CD14-positive monocyte (primary cell): ENCODE results near the gene TCP11L1. TPM values are rescaled to one million over a fixed set of nuclear protein-coding genes. Genes with fewer than 3 reads are reported as not detected.

Experiments used
- DNase-seq, 3 donors: peaks; one replicate each; pipeline ENCODE4 v3.0.0-alpha.2; 2011 to 2022
- H2AFZ ChIP-seq: 2 replicates; pipeline ENCODE4 v1.6.0; 2012; ENCODE audit warnings: mild to moderate bottlenecking, low read depth, low read length, inconsistent platforms; ENCODE audit not compliant: insufficient read depth, poor library complexity, severe bottlenecking
- H3K27ac ChIP-seq, 2 donors: 1 replicate in 1 of 2; 2 replicates in 1 of 2; pipeline ENCODE4 v1.5.1; 2012 to 2013; ENCODE audit warnings: low read length in 2 of 2, control low read depth in 1 of 2, inconsistent platforms in 1 of 2, low read depth in 1 of 2, mild to moderate bottlenecking in 1 of 2
- H3K27me3 ChIP-seq, 2 donors: one replicate each; pipeline versions ENCODE4 v1.6.0 to v1.6.1; 2011 to 2013; ENCODE audit warnings: low read length in 2 of 2; ENCODE audit not compliant: control insufficient read depth in 2 of 2, insufficient read depth in 2 of 2
- H3K36me3 ChIP-seq, 2 donors: replicated peaks in 1 of 2; 1 replicate in 1 of 2; 2 replicates in 1 of 2; pipeline versions ENCODE4 v1.5.1 to v1.6.1; 2012 to 2013; ENCODE audit warnings: low read length in 2 of 2, control low read depth in 1 of 2, inconsistent platforms in 1 of 2, mild to moderate bottlenecking in 1 of 2; ENCODE audit not compliant: insufficient read depth in 2 of 2, control insufficient read depth in 1 of 2
- H3K4me1 ChIP-seq, 2 donors: 1 replicate in 1 of 2; 2 replicates in 1 of 2; pipeline versions ENCODE4 v1.5.1 to v1.6.1; 2012 to 2013; ENCODE audit warnings: low read length in 2 of 2, control low read depth in 1 of 2, inconsistent platforms in 1 of 2, mild to moderate bottlenecking in 1 of 2, moderate library complexity in 1 of 2; ENCODE audit not compliant: insufficient read depth in 2 of 2, control insufficient read depth in 1 of 2
- H3K4me2 ChIP-seq: replicated peaks from 2 replicates; pipeline ENCODE3; 2012; ENCODE audit warnings: low read length, moderate library complexity, mild to moderate bottlenecking; ENCODE audit not compliant: poor library complexity, severe bottlenecking; ENCODE audit errors: extremely low read depth
- H3K4me3 ChIP-seq, 3 experiments: fragments of 200-600 bp in 1 of 3; sonication (generic) in 1 of 3; replicated peaks in 1 of 3; 1 replicate in 2 of 3; 2 replicates in 1 of 3; pipeline ENCODE4 v1.5.1; 2011 to 2013; ENCODE audit warnings: low read length in 3 of 3, mild to moderate bottlenecking in 3 of 3, control low read depth in 2 of 3, low read depth in 2 of 3, inconsistent platforms in 1 of 3, moderate library complexity in 1 of 3
- H3K79me2 ChIP-seq: 2 replicates; pipeline ENCODE4 v1.6.0; 2012; ENCODE audit warnings: mild to moderate bottlenecking, control low read depth, inconsistent platforms, low read length, moderate library complexity; ENCODE audit not compliant: insufficient read depth
- H3K9ac ChIP-seq: 2 replicates; pipeline ENCODE4 v1.6.0; 2017; ENCODE audit warnings: low read length, mild to moderate bottlenecking; ENCODE audit not compliant: insufficient read depth, poor library complexity, severe bottlenecking
- H3K9me3 ChIP-seq, 2 donors: replicated peaks in 1 of 2; 1 replicate in 1 of 2; 2 replicates in 1 of 2; pipeline versions ENCODE4 v1.5.1 to v1.6.1; 2012 to 2013; ENCODE audit warnings: low read length in 2 of 2, control low read depth in 1 of 2; ENCODE audit not compliant: control insufficient read depth in 1 of 2, insufficient read depth in 1 of 2
- H4K20me1 ChIP-seq: 2 replicates; pipeline ENCODE4 v1.6.0; 2012; ENCODE audit warnings: mild to moderate bottlenecking, low read length, control low read depth, moderate library complexity; ENCODE audit not compliant: insufficient read depth
- H3K27ac Mint-ChIP-seq, 7 donors: one replicate each; pipeline ENCODE4 v1.8.0; 2020; ENCODE audit warnings: mild to moderate bottlenecking in 7 of 7, mixed read lengths in 7 of 7, moderate library complexity in 6 of 7, inconsistent platforms in 2 of 7
- H3K27me3 Mint-ChIP-seq, 3 donors: one replicate each; pipeline ENCODE4 v1.8.0; 2021 to 2022; ENCODE audit warnings: low read depth in 3 of 3, mild to moderate bottlenecking in 3 of 3, mixed read lengths in 3 of 3, moderate library complexity in 3 of 3, inconsistent platforms in 1 of 3
- H3K36me3 Mint-ChIP-seq, 2 donors: one replicate each; pipeline ENCODE4 v1.8.0; 2020; ENCODE audit warnings: mixed read lengths in 2 of 2, inconsistent platforms in 1 of 2, mild to moderate bottlenecking in 1 of 2
- H3K4me1 Mint-ChIP-seq: one replicate; pipeline ENCODE4 v1.8.0; 2020; ENCODE audit warnings: mild to moderate bottlenecking, mixed read lengths
- H3K4me3 Mint-ChIP-seq, 2 donors: one replicate each; pipeline ENCODE4 v1.8.0; 2020; ENCODE audit warnings: mild to moderate bottlenecking in 2 of 2, mixed read lengths in 2 of 2, moderate library complexity in 1 of 2
- H3K9me3 Mint-ChIP-seq, 7 donors: one replicate each; pipeline ENCODE4 v1.8.0; 2020 to 2022; ENCODE audit warnings: mixed read lengths in 7 of 7, mild to moderate bottlenecking in 6 of 7, moderate library complexity in 6 of 7, inconsistent platforms in 2 of 7
- WGBS: methylation state at CpG from one replicate; pipeline ENCODE4 v1.1.5; 2013; ENCODE audit warnings: missing lambda C conversion rate; ENCODE audit not compliant: insufficient coverage; 5-methylcytosine and 5-hydroxymethylcytosine counted together
- intact Hi-C, 2 donors: fragments of 100-400 bp; cut with micrococcal nuclease; formaldehyde crosslinking; loops; one replicate each; pipeline versions ENCODE4 v1.15.0 to v1.15.1; 2023
- polyA plus RNA-seq, 3 donors: library from polyadenylated mRNA; depleted of rRNA in 1 of 3; unstranded in 2 of 3; stranded (reverse) in 1 of 3; fragments of 300-500 nt in 2 of 3; fragments of >200 nt in 1 of 3; fragmentation: Illumina TruSeq in 2 of 3; gene quantifications; 1 replicate in 2 of 3; 2 replicates in 1 of 3; pipeline ENCODE4 v1.2.3, GENCODE V29; 2012 to 2021
- TF ChIP-seq, protein P1 (sequence below): fragments of 200-600 bp; IDR thresholded peaks from one replicate; pipeline ENCODE4 v1.8.0; 2022; ENCODE audit warnings: antibody characterized with exemption, mild to moderate bottlenecking

Gene TCP11L1
- polyA plus RNA-seq, 3 donors = 5.1 to 11.2 (median 7.0) TPM

DNA sequence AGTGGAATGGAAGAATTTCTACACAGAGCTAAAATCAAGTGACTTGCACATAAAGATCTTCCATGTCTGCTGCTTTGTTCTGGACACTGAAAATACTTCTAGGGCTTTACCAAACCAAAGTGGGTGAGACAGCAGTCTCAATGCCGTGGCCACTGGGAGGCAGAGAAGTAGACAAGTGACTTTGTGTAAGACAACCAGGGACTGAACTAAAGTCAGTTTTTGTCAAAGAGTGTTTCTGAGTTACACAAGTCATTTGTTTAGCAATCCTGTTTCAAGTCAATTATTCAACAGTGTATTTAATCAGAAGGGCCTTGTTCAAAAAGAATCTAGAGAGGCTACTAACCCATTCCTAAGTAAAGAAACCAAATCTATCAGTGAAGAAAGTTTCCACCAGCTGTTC, 46.6 kb downstream of the TCP11L1 start:
- Histone ChIP-seq H3K79me2 (no peaks in the 10 kb centered on the region), H3K4me1 (no peaks in the 10 kb centered on the region), H2AFZ (no peak overlapping the region), H4K20me1 (no peaks in the 10 kb centered on the region), H3K4me3 (no peak overlapping the region), H3K27me3 (no peaks in the 10 kb centered on the region), H3K36me3 (peaks cover 64 to 83% of the 10 kb centered on the region in 2 donors), H3K9ac (no peak overlapping the region), H3K9me3 (no peaks in the 10 kb centered on the region), H3K4me2 (no peak overlapping the region), H3K27ac (no peak overlapping the region)
- Mint-ChIP-seq H3K27ac (peak overlapping the region in 1 of 7 donors; percentile 63), H3K9me3 (no peaks in the 10 kb centered on the region), H3K4me1 (no peaks in the 10 kb centered on the region), H3K4me3 (no peak overlapping the region), H3K36me3 (peaks cover 57 to 66% of the 10 kb centered on the region in 2 donors), H3K27me3 (peaks cover 0 to 1% (median 0%) of the 10 kb centered on the region in 3 donors)
- intact Hi-C loops = no loop called here
- TF ChIP-seq, protein P1, sequence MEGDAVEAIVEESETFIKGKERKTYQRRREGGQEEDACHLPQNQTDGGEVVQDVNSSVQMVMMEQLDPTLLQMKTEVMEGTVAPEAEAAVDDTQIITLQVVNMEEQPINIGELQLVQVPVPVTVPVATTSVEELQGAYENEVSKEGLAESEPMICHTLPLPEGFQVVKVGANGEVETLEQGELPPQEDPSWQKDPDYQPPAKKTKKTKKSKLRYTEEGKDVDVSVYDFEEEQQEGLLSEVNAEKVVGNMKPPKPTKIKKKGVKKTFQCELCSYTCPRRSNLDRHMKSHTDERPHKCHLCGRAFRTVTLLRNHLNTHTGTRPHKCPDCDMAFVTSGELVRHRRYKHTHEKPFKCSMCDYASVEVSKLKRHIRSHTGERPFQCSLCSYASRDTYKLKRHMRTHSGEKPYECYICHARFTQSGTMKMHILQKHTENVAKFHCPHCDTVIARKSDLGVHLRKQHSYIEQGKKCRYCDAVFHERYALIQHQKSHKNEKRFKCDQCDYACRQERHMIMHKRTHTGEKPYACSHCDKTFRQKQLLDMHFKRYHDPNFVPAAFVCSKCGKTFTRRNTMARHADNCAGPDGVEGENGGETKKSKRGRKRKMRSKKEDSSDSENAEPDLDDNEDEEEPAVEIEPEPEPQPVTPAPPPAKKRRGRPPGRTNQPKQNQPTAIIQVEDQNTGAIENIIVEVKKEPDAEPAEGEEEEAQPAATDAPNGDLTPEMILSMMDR = no peak
- no peak for DNase-seq
- 91% methylated on average over 1 of the region's 1 CpG for WGBS

DNA sequence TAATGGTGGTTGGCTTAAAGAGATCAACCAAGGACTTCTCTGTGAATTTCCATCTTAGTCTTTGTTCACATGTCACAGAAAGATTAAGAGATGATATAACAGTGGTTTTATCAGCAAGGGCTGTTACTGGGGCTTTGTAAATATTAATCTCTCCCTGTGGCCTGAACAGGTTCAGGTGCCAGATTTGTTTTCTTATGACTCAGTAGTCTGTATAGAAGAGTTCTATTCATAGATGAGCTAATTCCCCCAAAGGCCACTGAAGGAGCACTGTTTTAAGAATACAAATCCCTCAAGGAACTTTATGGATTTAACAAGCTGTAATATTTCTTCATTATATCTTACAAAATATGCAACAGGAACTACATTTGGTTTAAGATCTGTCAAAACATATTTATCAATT, 50.4 kb downstream of the TCP11L1 start:
- no peak overlapping the region for H3K27ac ChIP-seq
- H3K4me3 ChIP-seq = no peak overlapping the region
- H3K27me3 ChIP-seq = no peaks in the 10 kb centered on the region
- H3K36me3 ChIP-seq = peaks cover 43 to 75% of the 10 kb centered on the region in 2 donors
- no peak overlapping the region for H2AFZ ChIP-seq
- H4K20me1 ChIP-seq = no peaks in the 10 kb centered on the region
- Mint-ChIP-seq H3K4me3 (no peak overlapping the region), H3K27ac (no peak overlapping the region), H3K9me3 (no peaks in the 10 kb centered on the region), H3K4me1 (no peaks in the 10 kb centered on the region), H3K36me3 (peaks cover 44 to 53% of the 10 kb centered on the region in 2 donors), H3K27me3 (no peaks in the 10 kb centered on the region)
- H3K4me1 ChIP-seq = no peaks in the 10 kb centered on the region
- H3K79me2 ChIP-seq = no peaks in the 10 kb centered on the region
- DNase-seq = no peak
- no peak overlapping the region for H3K4me2 ChIP-seq
- TF ChIP-seq, protein P1 = no peak
- intact Hi-C loops = no loop called here
- H3K9me3 ChIP-seq = no peaks in the 10 kb centered on the region
- no peak overlapping the region for H3K9ac ChIP-seq
